LNCaP clone FGC (cell line): ENCODE data around the gene DNAH6.

Experiments
- DNase-seq: peaks from one replicate; pipeline ENCODE4 v3.0.0-alpha.2; 2011; ENCODE audit warnings: low read depth
- H3K4me3 ChIP-seq: 2 replicates; pipeline ENCODE4 v1.5.1; 2011; ENCODE audit warnings: mild to moderate bottlenecking, low read depth, low read length, control low read depth
- TF ChIP-seq, protein P1 (sequence below): IDR thresholded peaks from 2 replicates; pipeline ENCODE4 v1.5.1; 2012; ENCODE audit warnings: mild to moderate bottlenecking; ENCODE audit not compliant: control insufficient read depth, insufficient read depth; ENCODE audit errors: extremely low read depth

The DNAH6 gene

GRCh38 chr2:84805250-84805958, 289.1 kb downstream of the DNAH6 start:
- TF ChIP-seq, protein P1, sequence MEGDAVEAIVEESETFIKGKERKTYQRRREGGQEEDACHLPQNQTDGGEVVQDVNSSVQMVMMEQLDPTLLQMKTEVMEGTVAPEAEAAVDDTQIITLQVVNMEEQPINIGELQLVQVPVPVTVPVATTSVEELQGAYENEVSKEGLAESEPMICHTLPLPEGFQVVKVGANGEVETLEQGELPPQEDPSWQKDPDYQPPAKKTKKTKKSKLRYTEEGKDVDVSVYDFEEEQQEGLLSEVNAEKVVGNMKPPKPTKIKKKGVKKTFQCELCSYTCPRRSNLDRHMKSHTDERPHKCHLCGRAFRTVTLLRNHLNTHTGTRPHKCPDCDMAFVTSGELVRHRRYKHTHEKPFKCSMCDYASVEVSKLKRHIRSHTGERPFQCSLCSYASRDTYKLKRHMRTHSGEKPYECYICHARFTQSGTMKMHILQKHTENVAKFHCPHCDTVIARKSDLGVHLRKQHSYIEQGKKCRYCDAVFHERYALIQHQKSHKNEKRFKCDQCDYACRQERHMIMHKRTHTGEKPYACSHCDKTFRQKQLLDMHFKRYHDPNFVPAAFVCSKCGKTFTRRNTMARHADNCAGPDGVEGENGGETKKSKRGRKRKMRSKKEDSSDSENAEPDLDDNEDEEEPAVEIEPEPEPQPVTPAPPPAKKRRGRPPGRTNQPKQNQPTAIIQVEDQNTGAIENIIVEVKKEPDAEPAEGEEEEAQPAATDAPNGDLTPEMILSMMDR: no peak
- no peak overlapping the region for H3K4me3 ChIP-seq
- DNase-seq: no peak

DNA sequence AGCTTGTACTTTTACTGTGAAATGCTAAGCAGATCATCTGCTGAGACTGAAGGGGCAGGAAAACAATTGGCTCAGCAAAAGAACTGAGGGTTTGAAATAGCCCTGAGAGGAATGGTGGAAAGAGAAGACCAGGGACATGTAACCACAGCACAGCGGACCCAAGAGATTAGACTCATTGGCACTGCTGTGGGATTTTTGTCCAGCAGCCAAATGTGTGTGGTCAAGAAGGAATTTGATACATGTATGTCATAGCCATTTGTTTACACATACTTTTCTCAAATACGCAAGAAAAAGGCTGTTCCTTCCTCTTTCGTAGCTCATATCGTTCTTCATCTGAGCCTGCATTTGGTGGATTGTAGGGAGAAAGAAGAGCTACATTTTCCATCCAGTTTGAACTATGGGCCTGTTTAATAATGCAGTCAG, 290.8 kb downstream of the DNAH6 start:
- TF ChIP-seq, protein P1: no peak
- no peak overlapping the region for H3K4me3 ChIP-seq
- no peak for DNase-seq

DNA sequence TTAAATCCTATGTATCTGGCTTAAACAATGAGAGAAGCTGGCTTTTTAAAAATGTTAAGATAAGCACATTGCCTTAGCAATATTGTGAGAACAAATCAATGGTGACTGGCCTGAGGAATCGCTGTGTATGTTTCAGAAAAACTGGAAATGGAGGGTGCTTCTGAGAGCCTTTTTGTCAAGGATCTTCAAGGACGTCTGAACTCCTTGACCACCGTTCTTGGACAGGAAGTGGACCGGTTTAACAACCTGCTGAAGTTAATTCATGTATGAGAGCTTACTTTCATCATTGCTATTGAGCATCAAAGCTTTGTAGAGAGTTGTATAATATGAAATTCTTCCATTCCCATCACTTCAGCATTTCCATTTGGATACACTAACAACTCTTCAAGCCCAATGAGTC, 292.0 kb downstream of the DNAH6 start:
- no peak overlapping the region for H3K4me3 ChIP-seq
- TF ChIP-seq, protein P1: no peak
- DNase-seq: no peak

DNA sequence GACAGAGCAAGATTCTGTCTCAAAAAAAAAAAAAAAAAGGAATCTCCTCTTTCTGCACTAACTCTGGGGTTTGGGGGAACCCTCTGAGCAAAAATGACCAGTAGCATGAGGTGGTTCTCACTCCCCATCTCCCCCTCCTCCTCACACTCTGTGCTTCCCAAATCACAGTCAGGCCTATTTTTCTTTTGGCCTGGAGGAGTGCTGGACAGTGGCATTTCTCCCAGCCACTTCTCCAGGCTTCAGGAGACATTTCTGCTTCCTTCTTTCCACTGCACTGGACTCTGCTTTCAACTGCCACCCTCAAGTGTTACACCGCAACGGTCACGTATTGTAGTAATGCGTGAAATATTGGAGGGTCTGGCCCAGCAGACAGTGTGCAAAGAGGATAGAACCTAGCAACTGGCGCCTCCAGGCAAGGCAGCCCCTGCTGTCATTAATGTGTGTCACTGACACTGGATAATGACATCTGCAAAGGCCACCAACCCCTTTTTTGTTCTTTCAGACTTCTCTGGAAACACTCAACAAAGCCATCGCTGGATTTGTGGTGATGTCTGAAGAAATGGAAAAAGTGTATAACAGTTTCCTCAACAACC, 295.6 kb downstream of the DNAH6 start:
- TF ChIP-seq, protein P1: no peak
- DNase-seq: no peak
- no peak overlapping the region for H3K4me3 ChIP-seq

DNA sequence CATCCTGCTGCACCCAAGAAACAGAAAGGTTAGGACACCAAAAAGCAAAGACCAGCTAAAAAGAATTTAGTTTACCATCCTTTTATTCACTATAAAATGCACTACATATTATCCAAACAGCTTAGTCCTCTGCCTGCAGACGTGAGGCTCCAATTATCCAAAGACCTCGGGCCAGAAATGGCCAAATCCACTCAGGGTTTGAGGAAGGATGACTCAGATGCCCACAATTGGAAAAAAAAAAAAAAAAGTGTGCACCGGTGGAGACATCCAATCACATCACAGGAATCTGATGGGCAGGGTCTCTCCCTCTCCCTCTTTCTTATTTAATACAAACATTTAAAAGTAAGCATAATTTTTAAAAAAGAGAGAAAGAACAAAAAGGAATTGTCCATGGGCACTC, 298.8 kb downstream of the DNAH6 start:
- H3K4me3 ChIP-seq: no peak overlapping the region
- TF ChIP-seq, protein P1: no peak
- no peak for DNase-seq

- TF ChIP-seq, protein P1: no peak
- no peak for DNase-seq
- no peak overlapping the region for H3K4me3 ChIP-seq
Observed at GRCh38 chr2:84816426-84817026, 300.2 kb downstream of the DNAH6 start.
